Upper lobe of left lung (tissue), 6 donors: ENCODE measurements around the gene MAP3K3. TPM values are rescaled to one million over a fixed set of nuclear protein-coding genes. Genes with fewer than 3 reads are reported as not detected.
"Not testable (repeated sequence)": the region's sequence is repeated elsewhere in the genome, so short reads cannot be mapped to it uniquely, and the experiment has no call there.

Experiments used
- ATAC-seq, 2 donors: fragments of 200-7000 bp; cut with Tn5 transposase; one replicate each; pipeline ENCODE4 v1.9.1; 2022; ENCODE audit warnings: mild to moderate bottlenecking in 2 of 2, moderate library complexity in 2 of 2; ENCODE audit not compliant: low FRiP score in 2 of 2
- DNase-seq, 2 donors: peaks; one replicate each; pipeline ENCODE4 v3.0.0-alpha.2; 2019 to 2020
- H3K27ac ChIP-seq, 4 donors: fragments of 200-600 bp; sonication (generic); one replicate each; pipeline ENCODE4 v1.5.1; 2016 to 2019
- H3K27me3 ChIP-seq, 4 donors: fragments of 200-600 bp; sonication (generic); one replicate each; pipeline ENCODE4 v1.5.1; 2017 to 2019
- H3K36me3 ChIP-seq, 4 donors: fragments of 200-600 bp; sonication (generic); one replicate each; pipeline ENCODE4 v1.5.1; 2016 to 2019
- H3K4me1 ChIP-seq, 4 donors: fragments of 200-600 bp; sonication (generic); one replicate each; pipeline ENCODE4 v1.5.1; 2018 to 2019
- H3K4me3 ChIP-seq, 4 donors: fragments of 200-600 bp; sonication (generic); one replicate each; pipeline ENCODE4 v1.5.1; 2017 to 2019; ENCODE audit warnings: mild to moderate bottlenecking in 2 of 4, moderate library complexity in 1 of 4
- H3K9me3 ChIP-seq, 4 donors: fragments of 200-600 bp; sonication (generic); one replicate each; pipeline ENCODE4 v1.5.1; 2018 to 2019
- EP300 ChIP-seq, 4 donors: sonication (generic); formaldehyde crosslinking; IDR thresholded peaks; one replicate each; pipeline ENCODE4 v1.5.1; 2017; ENCODE audit warnings: antibody characterized with exemption in 4 of 4, control low read depth in 2 of 4
- POLR2A ChIP-seq, 4 donors: fragments of 450-650 bp; IDR thresholded peaks; one replicate each; pipeline ENCODE4 v1.5.1; 2016 to 2017; ENCODE audit warnings: antibody characterized with exemption in 4 of 4, mild to moderate bottlenecking in 2 of 4
- POLR2AphosphoS5 ChIP-seq, 2 donors: sonication (generic); formaldehyde crosslinking; IDR thresholded peaks; one replicate each; pipeline ENCODE4 v1.5.1; 2017; ENCODE audit warnings: antibody characterized with exemption in 2 of 2
- WGBS, 2 donors: methylation state at CpG; one replicate each; pipeline ENCODE4 v1.1.5; 2017 to 2018; 5-methylcytosine and 5-hydroxymethylcytosine counted together
- total RNA-seq, 6 donors: library from RNA; depleted of rRNA in 4 of 6; stranded (reverse); fragments of >200 nt in 4 of 6; gene quantifications; one replicate each; pipeline versions ENCODE4 v1.1.0 to v1.2.1, GENCODE V29; 2016 to 2021
- TF ChIP-seq, protein P1 (sequence below), 6 experiments: fragments of 450-650 bp in 4 of 6; fragments of 200-600 bp in 2 of 6; sonication (generic) in 2 of 6; IDR thresholded peaks; one replicate each; pipeline ENCODE4 v1.5.1; 2016 to 2019; ENCODE audit warnings: antibody characterized with exemption in 6 of 6
- donor health status: DM: no; HTN: no; CAD: no; lungs with moderate emphysema.
- donor health status: DM: no; HTN: yes; CAD: no; lungs with severe emphysema.

Gene MAP3K3
- total RNA-seq, 6 donors from 2014 or later: 55.1 to 116 (median 60.4) TPM

DNA sequence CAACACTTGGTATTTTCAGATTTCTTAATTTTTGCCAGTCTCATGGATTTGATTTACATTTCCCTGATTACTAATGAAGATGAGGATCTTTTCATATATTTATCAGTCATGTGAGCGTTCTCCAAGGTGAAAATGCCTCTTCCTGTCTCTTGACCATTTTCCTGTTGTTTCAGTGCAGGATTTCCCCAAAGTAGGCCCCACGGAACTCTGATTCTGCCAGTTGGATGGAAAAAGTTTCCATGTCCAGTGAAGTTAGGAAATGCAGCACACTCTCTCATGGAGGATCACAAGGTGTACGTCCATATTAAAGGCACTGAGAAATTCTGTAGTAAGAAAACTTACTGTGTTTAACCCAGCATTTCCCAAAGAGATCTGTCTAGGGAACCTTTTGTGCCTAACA is 94.2 kb downstream of the MAP3K3 start:
- H3K27ac ChIP-seq: no peak overlapping the region
- no peak for ATAC-seq
- no peaks in the 10 kb centered on the region for H3K4me1 ChIP-seq
- no peak for TF ChIP-seq POLR2AphosphoS5 (IDR thresholded peaks at IDR 0.05)
- no peak for TF ChIP-seq EP300 (IDR thresholded peaks at IDR 0.05)
- TF ChIP-seq, protein P1, sequence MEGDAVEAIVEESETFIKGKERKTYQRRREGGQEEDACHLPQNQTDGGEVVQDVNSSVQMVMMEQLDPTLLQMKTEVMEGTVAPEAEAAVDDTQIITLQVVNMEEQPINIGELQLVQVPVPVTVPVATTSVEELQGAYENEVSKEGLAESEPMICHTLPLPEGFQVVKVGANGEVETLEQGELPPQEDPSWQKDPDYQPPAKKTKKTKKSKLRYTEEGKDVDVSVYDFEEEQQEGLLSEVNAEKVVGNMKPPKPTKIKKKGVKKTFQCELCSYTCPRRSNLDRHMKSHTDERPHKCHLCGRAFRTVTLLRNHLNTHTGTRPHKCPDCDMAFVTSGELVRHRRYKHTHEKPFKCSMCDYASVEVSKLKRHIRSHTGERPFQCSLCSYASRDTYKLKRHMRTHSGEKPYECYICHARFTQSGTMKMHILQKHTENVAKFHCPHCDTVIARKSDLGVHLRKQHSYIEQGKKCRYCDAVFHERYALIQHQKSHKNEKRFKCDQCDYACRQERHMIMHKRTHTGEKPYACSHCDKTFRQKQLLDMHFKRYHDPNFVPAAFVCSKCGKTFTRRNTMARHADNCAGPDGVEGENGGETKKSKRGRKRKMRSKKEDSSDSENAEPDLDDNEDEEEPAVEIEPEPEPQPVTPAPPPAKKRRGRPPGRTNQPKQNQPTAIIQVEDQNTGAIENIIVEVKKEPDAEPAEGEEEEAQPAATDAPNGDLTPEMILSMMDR (IDR thresholded peaks at IDR 0.05): no peak
- TF ChIP-seq POLR2A (IDR thresholded peaks at IDR 0.05): no peak
- DNase-seq: no peak
- peaks cover 0 to 42% (median 26%) of the 10 kb centered on the region in 4 donors for H3K36me3 ChIP-seq
- WGBS, 2 donors: 91% methylated on average over 3 of the region's 3 CpGs
- H3K4me3 ChIP-seq: no peak overlapping the region
- H3K27me3 ChIP-seq: no peaks in the 10 kb centered on the region
- no peaks in the 10 kb centered on the region for H3K9me3 ChIP-seq

DNA sequence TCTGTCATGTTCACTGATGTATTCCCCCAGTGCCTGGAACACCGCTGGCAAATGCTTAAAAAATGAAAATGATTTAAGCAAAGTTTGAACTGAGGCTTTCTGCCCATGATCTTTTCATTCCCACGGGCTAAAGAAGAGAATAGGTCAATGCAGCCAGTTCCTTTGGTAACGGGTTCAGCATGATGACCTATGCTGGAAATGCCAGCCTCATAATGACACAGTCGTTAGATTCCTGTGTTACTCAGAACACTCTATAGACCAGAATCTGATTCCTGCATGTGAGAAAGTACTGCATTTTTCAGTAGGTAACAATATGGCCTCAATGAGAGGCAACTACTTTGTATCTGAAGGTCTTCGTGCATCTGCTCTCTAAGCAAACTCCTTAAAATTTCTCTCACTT is 96.8 kb downstream of the MAP3K3 start:
- Histone ChIP-seq H3K27ac (no peak overlapping the region), H3K4me3 (no peak overlapping the region), H3K27me3 (no peaks in the 10 kb centered on the region), H3K4me1 (no peaks in the 10 kb centered on the region), H3K36me3 (peaks cover 0 to 20% (median 5%) of the 10 kb centered on the region in 4 donors), H3K9me3 (no peaks in the 10 kb centered on the region)
- TF ChIP-seq POLR2AphosphoS5 (IDR thresholded peaks at IDR 0.05): no peak
- TF ChIP-seq, protein P1 (IDR thresholded peaks at IDR 0.05): no peak
- TF ChIP-seq POLR2A (IDR thresholded peaks at IDR 0.05): no peak
- no peak for TF ChIP-seq EP300 (IDR thresholded peaks at IDR 0.05)
- DNase-seq: no peak
- 87 to 88% methylated on average over 5 of the region's 5 CpGs for WGBS, 2 donors
- no peak for ATAC-seq

DNA sequence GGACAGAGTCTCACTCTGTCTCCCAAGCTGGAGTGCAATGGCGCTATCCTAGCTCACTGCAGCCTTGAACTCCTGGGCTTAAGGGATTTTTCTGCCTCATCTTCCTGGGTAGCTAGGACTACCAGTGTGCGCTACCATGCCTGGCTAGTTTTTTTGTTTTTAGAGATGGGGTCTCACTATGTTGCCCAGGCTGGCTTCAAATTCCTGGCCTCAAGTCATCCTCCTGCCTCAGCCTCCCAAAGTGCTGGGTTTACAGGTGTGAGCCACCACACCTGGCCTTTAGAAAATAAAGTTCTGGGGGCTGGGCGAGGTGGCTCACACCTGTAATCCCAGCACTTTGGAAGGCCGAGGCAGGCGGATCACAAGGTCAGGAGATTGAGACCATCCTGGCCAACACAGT is 98.0 kb downstream of the MAP3K3 start:
- peaks cover 0 to 19% (median 7%) of the 10 kb centered on the region in 4 donors for H3K36me3 ChIP-seq
- DNase-seq, H3K4me3 ChIP-seq, H3K4me1 ChIP-seq, ATAC-seq, H3K27ac ChIP-seq, H3K9me3 ChIP-seq, H3K27me3 ChIP-seq: not testable (repeated sequence)
- WGBS, 2 donors: 95 to 100% methylated on average over 3 to 5 of the region's 5 CpGs

DNA sequence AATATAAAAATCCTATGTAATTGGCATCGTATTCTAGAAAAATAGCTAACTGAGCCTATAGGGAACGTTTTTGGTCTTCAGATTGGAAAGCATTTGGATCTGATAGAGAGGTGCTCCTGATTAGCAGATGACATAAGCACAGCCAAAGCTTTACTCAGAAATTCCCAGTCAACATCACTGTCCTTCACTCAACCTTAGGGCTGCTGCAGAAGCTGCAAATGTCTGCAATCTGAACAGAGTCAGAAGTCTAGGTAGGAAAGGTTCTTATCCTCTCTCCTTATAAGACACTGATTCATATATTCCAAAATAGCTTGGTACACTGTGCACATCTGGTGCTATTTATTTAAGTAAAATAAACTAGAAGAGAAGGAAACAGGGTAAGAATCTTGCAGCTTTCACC is 100.2 kb downstream of the MAP3K3 start:
- Histone ChIP-seq H3K9me3 (no peaks in the 10 kb centered on the region), H3K4me1 (no peaks in the 10 kb centered on the region), H3K4me3 (no peak overlapping the region), H3K27ac (no peak overlapping the region), H3K27me3 (no peaks in the 10 kb centered on the region), H3K36me3 (peaks cover 0 to 33% (median 12%) of the 10 kb centered on the region in 4 donors)
- no peak for ATAC-seq
- TF ChIP-seq EP300 (IDR thresholded peaks at IDR 0.05) (no peak), POLR2A (IDR thresholded peaks at IDR 0.05) (no peak), POLR2AphosphoS5 (IDR thresholded peaks at IDR 0.05) (no peak)
- TF ChIP-seq, protein P1 (IDR thresholded peaks at IDR 0.05): no peak
- WGBS, 2 donors: 81 to 84% methylated on average over 2 of the region's 2 CpGs
- no peak for DNase-seq

DNA sequence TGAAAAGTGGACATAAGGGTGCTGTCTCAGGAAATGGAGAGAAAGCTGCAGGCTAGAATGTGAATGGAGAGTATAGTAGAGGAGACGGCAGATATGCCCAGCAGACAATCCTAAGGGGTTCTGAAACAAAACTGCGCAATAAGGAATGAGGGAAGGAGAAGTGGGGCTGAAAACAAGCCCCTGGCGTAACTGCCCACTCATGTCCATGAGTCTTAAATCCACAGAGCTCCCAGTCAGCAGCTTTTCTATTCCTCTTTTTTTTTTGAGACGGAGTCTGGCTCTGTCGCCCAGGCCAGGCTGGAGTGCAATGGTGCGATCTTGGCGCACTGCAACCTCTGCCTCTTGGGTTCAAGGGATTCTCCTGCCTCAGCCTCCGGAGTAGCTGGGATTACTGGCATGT is 113.5 kb downstream of the MAP3K3 start:
- Histone ChIP-seq H3K27me3 (no peaks in the 10 kb centered on the region), H3K4me1 (peaks cover 6 to 7% (median 7%) of the 10 kb centered on the region in 4 donors), H3K36me3 (no peaks in the 10 kb centered on the region), H3K4me3 (no peak overlapping the region), H3K9me3 (no peaks in the 10 kb centered on the region), H3K27ac (no peak overlapping the region)
- ATAC-seq (no peak), DNase-seq (no peak)
- no peak for TF ChIP-seq POLR2A (IDR thresholded peaks at IDR 0.05)
- TF ChIP-seq, protein P1 (IDR thresholded peaks at IDR 0.05): no peak
- no peak for TF ChIP-seq EP300 (IDR thresholded peaks at IDR 0.05)
- no peak for TF ChIP-seq POLR2AphosphoS5 (IDR thresholded peaks at IDR 0.05)
- WGBS, 2 donors: 93 to 95% methylated on average over 8 of the region's 8 CpGs
